IMR-90 (cell line): Measurements from ENCODE around the gene PITX1. TPM values are rescaled to one million over a fixed set of nuclear protein-coding genes. Genes with fewer than 3 reads are reported as not detected.
A peak's percentile ranks its signal among the peaks of the same experiment; 100 is the strongest.

ENCODE experiments used
- ATAC-seq: fragments of 200-7000 bp; cut with Tn5 transposase; 2 replicates; pipeline ENCODE4 v1.9.1; 2020; ENCODE audit warnings: low read depth, mild to moderate bottlenecking, moderate library complexity
- BruUV-seq: library from RNA; stranded (reverse); fragments of 400-500 nt; replicated peaks from 2 replicates; lab custom pipeline; 2021; lab: Mats Ljungman, UMichigan
- CTCF ChIA-PET: fragments of 300-600 bp; formaldehyde crosslinking; extraction: SDS; loops from one replicate; lab custom pipeline; 2021; ENCODE audit warnings: antibody characterized with exemption; lab: Yijun Ruan, JAX
- POLR2A ChIA-PET: fragments of 300-600 bp; sonication (Branson Sonifier 250); formaldehyde crosslinking; loops from one replicate; lab custom pipeline; 2022; ENCODE audit warnings: antibody characterized with exemption; ENCODE audit not compliant: unreplicated experiment; lab: Charles Lee
- DNase-seq: peaks from one replicate; pipeline ENCODE4 v3.0.0; 2013
- H2AFZ ChIP-seq: replicated peaks from 2 replicates; pipeline ENCODE3; 2013; ENCODE audit warnings: low read length, mild to moderate bottlenecking; ENCODE audit not compliant: poor library complexity
- H2AK5ac ChIP-seq: 2 replicates; pipeline ENCODE4 v1.6.1; 2013; ENCODE audit warnings: low read depth, low read length, inconsistent platforms
- H2AK9ac ChIP-seq: replicated peaks from 2 replicates; pipeline ENCODE3; 2013; ENCODE audit warnings: mild to moderate bottlenecking, low read depth, low read length, moderate library complexity; ENCODE audit not compliant: poor library complexity
- H2BK120ac ChIP-seq: 2 replicates; pipeline ENCODE4 v1.6.1; 2013; ENCODE audit warnings: low read depth, low read length, inconsistent platforms
- H2BK15ac ChIP-seq: 3 replicates; pipeline ENCODE4 v1.6.1; 2013; ENCODE audit warnings: low read depth, low read length, inconsistent platforms
- H2BK20ac ChIP-seq: 2 replicates; pipeline ENCODE4 v1.6.1; 2013; ENCODE audit warnings: low read depth, mild to moderate bottlenecking, inconsistent platforms, low read length, moderate library complexity
- H2BK5ac ChIP-seq: 2 replicates; pipeline ENCODE4 v1.6.1; 2013; ENCODE audit warnings: mild to moderate bottlenecking, low read depth, low read length, inconsistent platforms; ENCODE audit not compliant: poor library complexity, severe bottlenecking
- H3K14ac ChIP-seq: replicated peaks from 2 replicates; pipeline ENCODE4 v1.6.1; 2013; ENCODE audit warnings: low read depth, low read length, inconsistent platforms
- H3K18ac ChIP-seq: 2 replicates; pipeline ENCODE4 v1.6.1; 2013; ENCODE audit warnings: low read depth, low read length, control low read depth
- H3K23ac ChIP-seq: 2 replicates; pipeline ENCODE4 v1.6.1; 2013; ENCODE audit warnings: low read depth, low read length, inconsistent platforms
- H3K27ac ChIP-seq: 2 replicates; pipeline ENCODE4 v1.5.1; 2013; ENCODE audit warnings: mild to moderate bottlenecking, control low read depth, low read length; ENCODE audit not compliant: insufficient read depth
- H3K27me3 ChIP-seq: 2 replicates; pipeline ENCODE4 v1.6.1; 2013; ENCODE audit warnings: low read length; ENCODE audit not compliant: control insufficient read depth, insufficient read depth
- H3K36me3 ChIP-seq: 2 replicates; pipeline ENCODE4 v1.6.1; 2013; ENCODE audit warnings: low read length, mixed read lengths; ENCODE audit not compliant: control insufficient read depth, insufficient read depth
- H3K4ac ChIP-seq: 2 replicates; pipeline ENCODE4 v1.6.1; 2013; ENCODE audit warnings: low read depth, low read length, inconsistent platforms
- H3K4me1 ChIP-seq: 2 replicates; pipeline ENCODE4 v1.6.1; 2013; ENCODE audit warnings: low read length, mixed read lengths; ENCODE audit not compliant: control insufficient read depth, insufficient read depth
- H3K4me2 ChIP-seq: 2 replicates; pipeline ENCODE4 v1.6.1; 2013; ENCODE audit warnings: low read depth, mild to moderate bottlenecking, control low read depth, low read length, moderate library complexity
- H3K4me3 ChIP-seq: 2 replicates; pipeline ENCODE4 v1.5.1; 2013; ENCODE audit warnings: low read depth, mild to moderate bottlenecking, control low read depth, low read length, moderate library complexity; ENCODE audit not compliant: insufficient read depth
- H3K56ac ChIP-seq: 2 replicates; pipeline ENCODE4 v1.6.1; 2013; ENCODE audit warnings: low read length, inconsistent platforms; ENCODE audit not compliant: insufficient read depth; ENCODE audit errors: extremely low read depth
- H3K79me1 ChIP-seq, 2 experiments: 2 replicates each; pipeline ENCODE4 v1.6.1; 2013; ENCODE audit warnings: low read length in 2 of 2, inconsistent platforms in 1 of 2, low read depth in 1 of 2
- H3K9ac ChIP-seq: 2 replicates; pipeline ENCODE4 v1.6.1; 2013; ENCODE audit warnings: low read depth, low read length, control low read depth
- H3K9me1 ChIP-seq: 2 replicates; pipeline ENCODE4 v1.6.1; 2013; ENCODE audit warnings: low read length, inconsistent platforms; ENCODE audit not compliant: insufficient read depth
- H3K9me3 ChIP-seq: 2 replicates; pipeline ENCODE4 v1.6.1; 2013; ENCODE audit warnings: low read length; ENCODE audit not compliant: control insufficient read depth, insufficient read depth
- H4K20me1 ChIP-seq: 2 replicates; pipeline ENCODE4 v1.6.1; 2013; ENCODE audit warnings: low read length, inconsistent platforms; ENCODE audit not compliant: insufficient read depth
- H4K5ac ChIP-seq: 2 replicates; pipeline ENCODE4 v1.6.1; 2013; ENCODE audit warnings: mild to moderate bottlenecking, low read depth, low read length, control low read depth
- H4K8ac ChIP-seq, 2 experiments: 2 replicates each; pipeline ENCODE4 v1.6.1; 2013; ENCODE audit warnings: low read depth in 2 of 2, low read length in 2 of 2, control low read depth in 1 of 2, inconsistent platforms in 1 of 2
- H4K91ac ChIP-seq: 2 replicates; pipeline ENCODE4 v1.6.1; 2013; ENCODE audit warnings: low read depth, low read length, inconsistent platforms; ENCODE audit not compliant: insufficient read depth
- CHD1 ChIP-seq: IDR thresholded peaks from 2 replicates; pipeline ENCODE4 v1.6.1; 2012; ENCODE audit warnings: low read depth, low read length, improper control_type of control experiment
- WGBS, 2 experiments: methylation state at CpG; one replicate each; pipeline versions ENCODE4 v1.1.5 to v1.1.7; 2013; ENCODE audit warnings: missing lambda C conversion rate in 2 of 2; ENCODE audit not compliant: insufficient read length in 1 of 2; ENCODE audit errors: extremely low coverage in 2 of 2; 5-methylcytosine and 5-hydroxymethylcytosine counted together
- dilution Hi-C: fragments of 300-500 bp; cut with HindIII; formaldehyde crosslinking; loops from one replicate; pipeline ENCODE4 v1.14.3; 2018; ENCODE audit warnings: low sequenced_read_pairs; ENCODE audit not compliant: unreplicated experiment
- in situ Hi-C: fragments of 300-500 bp; cut with MboI; formaldehyde crosslinking; loops from 3 replicates; pipeline ENCODE4 v1.14.3; 2019; ENCODE audit warnings: low sequenced_read_pairs, inconsistent platforms, mixed read lengths
- intact Hi-C: fragments of 100-400 bp; cut with micrococcal nuclease; formaldehyde crosslinking; loops from 2 replicates; pipeline ENCODE4 v1.10.0; 2022
- polyA plus RNA-seq, 3 experiments: library from polyadenylated mRNA; depleted of rRNA; stranded (reverse); fragments of >200 nt; gene quantifications; 2 replicates each; pipeline ENCODE4 v1.2.3, GENCODE V29; 2012; ENCODE audit warnings: low replicate concordance in 1 of 3
- total RNA-seq: library from RNA; depleted of rRNA; stranded (reverse); fragments of >200 nt; gene quantifications from 2 replicates; pipeline ENCODE4 v1.2.3, GENCODE V29; 2012

The PITX1 gene
- total and polyA plus RNA-seq, 2 of the 4 experiments (the other 2 are of a cell fraction), result 10.4 to 29.8 TPM

- peaks cover 7% of the 10 kb centered on the region for H3K9me3 ChIP-seq
- TF ChIP-seq CHD1, result no peak
- peaks cover 19% of the 10 kb centered on the region; the same call in 1 of the 2 replicates for H3K4me1 ChIP-seq
- no peak overlapping the region for H3K56ac ChIP-seq
- H4K91ac ChIP-seq, result no peak overlapping the region
- H4K8ac ChIP-seq, result no peak overlapping the region
- H3K18ac ChIP-seq, result no peak overlapping the region
- no peak overlapping the region for H3K23ac ChIP-seq
- peaks cover 8% of the 10 kb centered on the region for H3K9me1 ChIP-seq
- no peak overlapping the region for H2BK15ac ChIP-seq
- no peak overlapping the region for H3K4ac ChIP-seq
- 61% methylated on average over 56 of the region's 79 CpGs; no CpG with 5 or more reads in 1 of the 2 experiments for WGBS, 2 experiments
- H4K20me1 ChIP-seq, result peaks cover 48% of the 10 kb centered on the region
- peaks cover 8 to 56% of the 10 kb centered on the region in 2 experiments for H3K79me1 ChIP-seq
- intact Hi-C loops (no loop called here), in situ Hi-C loops (no loop called here), dilution Hi-C loops (no loop called here)
- BruUV-seq, result TSS peak; percentile 46
- no peak overlapping the region for H2AK9ac ChIP-seq
- no peaks in the 10 kb centered on the region for H3K27me3 ChIP-seq
- no peak overlapping the region for H2AFZ ChIP-seq
- H3K36me3 ChIP-seq, result peaks cover 49% of the 10 kb centered on the region
- H4K5ac ChIP-seq, result no peak overlapping the region
- no peak overlapping the region for H3K27ac ChIP-seq
- ChIA-PET CTCF (no interaction called here), POLR2A (no interaction called here)
- no peak overlapping the region for H2BK5ac ChIP-seq
- no peak overlapping the region for H3K14ac ChIP-seq
- H2BK120ac ChIP-seq, result no peak overlapping the region
- H2BK20ac ChIP-seq, result no peak overlapping the region
- ATAC-seq (no peak), DNase-seq (no peak)
- no peak overlapping the region for H3K4me3 ChIP-seq
- H2AK5ac ChIP-seq, result no peak overlapping the region
- H3K4me2 ChIP-seq, result no peak overlapping the region
- H3K9ac ChIP-seq, result no peak overlapping the region
Observed at GRCh38 chr5:135027697-135028615, 6.1 kb downstream of the PITX1 start.
